NCI-H2029 treated with DMSO at 0.1 percent for 48 hours (cell line): ENCODE measurements around the gene P2RY12.

Experiments
- DNase-seq: peaks from one replicate; lab custom pipeline; 2025; lab: John Stamatoyannopoulos, UW

P2RY12 gene

DNA sequence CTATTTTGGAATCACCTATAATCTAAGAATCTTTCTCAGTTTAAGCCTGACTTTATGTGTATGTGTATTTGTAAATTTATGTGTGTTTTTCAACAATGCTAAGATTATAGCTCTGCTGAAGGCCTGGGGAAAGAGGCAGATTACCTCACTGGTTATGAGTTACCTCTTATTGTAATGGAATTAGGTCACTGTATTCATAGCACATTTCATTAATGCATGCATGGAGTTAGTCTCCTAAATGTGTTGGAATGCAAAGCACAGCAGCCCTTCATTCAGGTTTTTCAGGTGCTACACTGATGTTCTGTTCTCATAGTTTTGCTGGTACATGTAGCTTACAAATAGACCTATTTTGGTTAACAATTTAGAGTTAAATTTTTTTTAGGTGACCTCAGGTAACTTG, 77.4 kb downstream of the P2RY12 start:
- no peak for DNase-seq

DNA sequence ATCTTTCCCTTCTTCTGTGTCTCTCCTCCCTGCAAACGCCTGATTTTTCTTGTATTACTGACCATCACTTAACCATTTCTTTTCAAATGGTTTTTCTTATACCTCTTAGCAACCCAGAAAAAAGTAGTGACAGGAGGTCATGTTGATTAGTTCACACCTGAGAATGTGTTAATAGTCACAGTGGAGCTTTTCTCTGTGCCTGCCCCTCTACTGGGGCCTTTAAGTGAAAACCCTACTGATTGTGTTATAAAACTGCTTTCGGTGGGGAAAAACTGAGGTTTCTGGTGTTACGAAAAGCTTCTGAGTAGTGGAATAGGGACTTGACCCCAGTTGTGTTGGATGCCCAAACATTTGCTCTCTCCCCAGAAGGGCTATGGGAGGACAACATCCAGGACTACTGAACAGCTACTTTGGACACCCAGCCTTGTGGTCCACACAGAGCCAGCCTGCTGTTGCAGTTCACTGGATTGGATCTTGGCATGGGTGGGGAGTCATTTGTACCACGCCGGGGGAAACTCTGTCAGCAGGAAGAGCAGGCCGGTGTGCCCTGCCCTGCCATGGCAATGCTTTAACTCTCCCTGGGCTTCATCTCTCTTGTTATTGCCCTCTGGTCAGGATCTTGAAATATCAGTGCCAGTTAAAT, 78.3 kb downstream of the P2RY12 start:
- DNase-seq = no peak

DNA sequence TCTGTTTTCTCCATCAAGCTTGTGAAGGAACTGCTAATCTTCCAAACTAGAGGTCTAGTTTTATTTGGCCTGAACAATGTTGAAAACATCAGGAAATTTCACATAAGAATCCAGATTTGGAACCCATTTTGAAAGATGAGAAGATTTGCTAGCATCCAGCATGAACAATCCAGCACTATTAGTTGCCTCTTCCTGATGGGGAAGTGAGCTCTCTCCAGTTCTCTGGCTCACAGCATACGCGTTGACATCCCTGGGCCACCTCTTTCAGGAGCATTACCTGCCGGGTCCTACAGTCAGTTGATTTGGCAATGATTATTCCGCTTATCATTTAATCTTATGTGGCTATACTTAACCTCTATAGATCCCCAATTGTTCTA, 78.8 kb downstream of the P2RY12 start:
- no peak for DNase-seq

DNA sequence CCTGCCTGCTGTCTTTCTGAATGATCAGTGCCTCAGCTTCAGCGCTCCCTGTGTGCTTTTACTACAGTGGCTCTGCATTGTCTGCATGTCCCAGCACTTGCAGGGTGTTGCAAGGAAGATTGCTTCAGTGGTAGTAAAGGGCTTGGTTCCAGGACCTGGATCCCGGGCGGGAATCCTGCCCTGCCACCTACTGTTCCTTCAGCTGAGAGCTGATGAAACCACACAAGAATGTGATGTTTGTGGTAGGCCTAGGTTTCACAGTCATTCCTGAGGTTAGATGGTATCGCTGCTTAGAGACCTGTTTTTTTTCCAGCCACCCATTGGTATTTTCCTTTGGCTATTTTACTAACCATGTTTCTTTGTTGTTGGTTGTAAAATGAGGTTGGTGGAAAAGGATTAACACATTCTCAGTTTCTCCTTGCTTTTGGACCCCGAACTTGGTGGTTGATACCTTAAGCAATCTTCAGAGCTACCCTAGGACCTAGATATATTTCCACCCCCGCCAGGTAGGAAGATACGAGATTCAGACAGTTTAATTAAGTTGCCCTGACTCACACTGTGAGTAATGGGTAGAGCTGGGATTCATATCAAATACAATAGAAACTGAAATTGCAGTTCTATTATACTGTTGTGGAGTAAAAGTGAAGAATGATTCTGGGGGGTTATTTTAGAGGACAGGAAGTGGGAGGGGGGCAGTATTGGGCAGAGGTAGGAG, 79.3 kb downstream of the P2RY12 start:
- no peak for DNase-seq

DNA sequence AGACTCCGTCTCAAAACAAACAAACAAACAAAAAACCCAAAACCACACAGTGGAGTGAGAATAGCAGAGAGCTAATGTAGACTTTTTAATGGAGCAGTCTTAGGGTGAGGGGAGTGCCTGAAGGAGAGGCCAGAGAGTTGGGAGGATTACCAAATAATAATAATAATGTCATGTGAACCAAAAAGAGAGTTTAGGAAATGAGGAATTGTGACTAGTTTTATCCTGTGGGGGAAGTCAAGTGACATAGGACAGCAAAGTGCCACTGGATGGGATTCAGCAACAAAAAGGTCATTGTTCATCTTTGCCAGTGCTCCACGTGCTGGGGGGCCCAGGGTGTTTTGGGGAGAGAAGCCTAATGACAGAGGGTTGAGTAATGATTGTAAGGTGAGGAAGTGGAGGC, 80.8 kb downstream of the P2RY12 start:
- no peak for DNase-seq

DNA sequence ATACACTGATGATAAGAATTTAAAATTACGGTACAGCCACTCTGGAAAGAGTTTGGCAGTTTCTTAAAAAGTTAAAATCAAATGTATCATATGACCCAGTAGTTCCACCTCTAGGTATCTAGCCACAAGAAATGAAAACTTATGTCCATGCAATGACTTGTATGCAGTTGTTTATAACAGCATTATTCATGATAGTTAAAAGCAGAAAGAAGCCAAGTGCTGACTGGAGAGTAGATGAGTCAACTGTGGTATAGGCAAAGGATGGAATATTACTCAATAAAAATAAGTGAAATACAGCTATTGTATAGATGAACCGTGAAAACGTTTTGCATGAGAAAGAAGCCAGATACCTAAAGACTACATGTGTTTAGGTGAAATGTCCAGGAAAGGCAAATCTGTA, 82.8 kb downstream of the P2RY12 start:
- no peak for DNase-seq

DNA sequence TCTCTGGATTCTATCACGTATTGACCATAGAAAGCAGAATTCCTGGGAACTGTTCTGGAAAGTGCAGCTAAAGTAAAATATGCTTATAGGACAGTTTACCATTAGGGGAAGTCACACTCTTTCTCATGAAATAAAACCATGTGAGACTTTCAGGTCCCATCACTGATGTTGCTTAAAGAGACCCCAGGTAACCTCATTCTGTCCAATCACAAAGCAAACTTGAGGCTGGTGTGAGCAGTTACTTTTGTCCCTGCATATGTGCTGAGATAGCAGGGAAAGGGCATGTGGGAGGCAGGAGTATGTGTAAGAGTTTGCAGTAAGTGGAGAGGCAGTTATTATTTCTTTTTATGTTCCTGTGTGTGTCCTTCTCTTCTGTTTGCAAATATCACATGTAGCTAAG, 84.0 kb downstream of the P2RY12 start:
- DNase-seq = no peak

DNA sequence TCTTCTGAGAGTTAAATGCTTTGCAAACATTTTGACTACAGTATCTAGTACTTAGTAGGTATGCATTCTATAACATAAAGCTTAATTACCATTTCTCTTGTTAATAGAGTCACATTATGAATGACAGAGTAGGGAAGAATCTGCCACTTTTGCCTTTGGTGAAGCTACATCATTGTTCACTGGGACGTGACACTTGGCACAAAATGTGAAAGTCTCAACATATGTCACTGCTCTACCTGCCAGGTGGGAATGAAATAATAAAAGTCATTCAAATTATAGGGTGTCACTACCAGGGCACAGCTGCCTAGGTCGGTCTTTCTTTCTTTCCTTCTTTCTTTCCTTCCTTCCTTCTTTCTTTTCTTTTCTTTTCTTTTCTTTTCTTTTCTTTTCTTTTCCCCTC, 85.5 kb downstream of the P2RY12 start:
- DNase-seq = no peak

DNA sequence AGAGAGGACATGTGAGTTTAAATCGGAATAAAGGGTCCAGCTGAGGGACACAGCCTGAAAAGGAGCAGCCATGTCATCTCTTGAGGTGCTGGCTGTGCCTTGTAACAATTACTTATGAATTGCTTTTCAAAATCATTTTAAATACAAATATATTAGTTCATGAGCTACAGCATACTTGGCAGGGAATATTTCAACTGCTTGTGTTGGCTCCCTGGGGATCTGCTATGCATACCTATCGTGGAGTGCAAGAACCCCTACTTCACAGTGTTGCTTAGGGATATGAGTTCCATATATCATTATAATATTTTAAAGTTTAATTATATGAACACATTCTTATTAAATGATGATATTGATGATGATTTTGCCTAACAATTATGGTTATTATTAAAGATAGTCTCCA, 87.1 kb downstream of the P2RY12 start:
- DNase-seq = no peak

DNA sequence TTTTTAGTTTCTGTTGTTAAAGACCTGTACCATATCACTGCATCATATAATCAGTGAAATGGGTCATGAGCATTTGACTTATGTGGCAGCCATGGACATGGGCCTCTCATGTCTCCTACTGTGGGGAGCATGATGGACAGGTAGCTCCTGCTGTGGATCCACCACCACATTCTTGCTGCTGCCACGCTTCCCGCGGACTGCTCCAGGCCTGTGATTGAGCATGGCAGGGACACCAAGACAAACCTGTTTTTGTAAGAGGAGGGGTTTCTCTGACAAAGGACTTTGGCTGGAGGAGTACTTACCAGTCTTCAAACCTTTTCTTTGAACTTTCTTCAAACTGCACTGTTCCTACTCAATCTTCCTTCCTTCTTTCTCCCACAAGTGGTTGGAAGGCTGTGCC, 88.3 kb downstream of the P2RY12 start:
- DNase-seq = no peak

DNA sequence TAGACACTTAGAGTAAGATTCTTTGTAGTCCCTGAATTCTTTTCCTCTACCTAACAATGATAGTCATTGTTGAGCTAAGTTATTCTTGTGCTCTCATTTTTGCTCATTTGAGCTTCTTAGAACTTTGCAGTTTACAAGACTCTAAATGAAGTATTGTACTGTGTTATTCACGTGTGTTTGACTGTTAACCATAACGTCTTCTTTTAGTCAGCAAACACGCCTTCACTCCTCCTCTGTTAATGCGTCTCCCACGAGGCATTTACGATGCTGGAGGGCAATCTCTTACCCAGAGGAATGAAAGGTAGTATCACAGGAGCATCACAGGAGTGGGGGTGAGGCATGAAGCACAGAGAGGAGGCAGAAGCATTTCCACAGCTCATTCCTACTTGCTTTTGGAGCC, 91.4 kb downstream of the P2RY12 start:
- DNase-seq = no peak

DNA sequence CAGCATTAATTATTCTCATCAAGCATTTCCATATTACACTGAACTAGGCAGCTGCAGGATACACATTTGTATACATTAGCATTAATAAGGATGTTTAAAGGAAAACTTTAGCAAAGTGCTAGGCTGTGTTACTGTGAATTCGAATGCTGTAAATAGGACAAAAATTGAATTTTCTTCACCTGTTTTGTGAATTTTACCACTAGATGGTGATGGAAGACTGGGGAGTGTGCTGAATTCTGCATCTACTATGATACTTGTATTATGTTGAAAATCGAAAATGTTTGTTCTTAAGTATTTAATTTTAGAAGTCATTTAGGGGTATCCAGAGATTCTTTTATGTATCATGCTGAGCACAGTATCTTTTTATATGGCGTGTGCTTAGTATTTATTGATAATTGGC, 93.9 kb downstream of the P2RY12 start:
- DNase-seq = no peak

DNA sequence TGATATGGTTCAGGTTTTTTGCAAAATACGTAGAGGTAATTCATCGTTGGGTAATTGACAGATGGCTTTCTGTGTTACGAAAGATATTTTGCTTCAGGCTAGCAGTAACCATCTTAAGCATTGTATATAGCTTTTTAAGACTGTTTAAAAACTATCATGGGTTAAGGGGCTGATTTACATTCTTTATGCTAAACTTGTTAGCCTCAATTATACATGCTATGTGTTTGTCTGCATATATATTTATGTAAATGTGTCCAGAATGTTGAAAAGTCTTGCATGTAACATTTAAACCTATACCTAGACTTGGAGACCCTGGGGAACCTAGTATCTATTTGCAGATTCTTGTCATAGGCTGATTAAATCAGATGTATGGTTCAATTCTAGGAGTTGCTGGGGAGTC, 95.1 kb downstream of the P2RY12 start:
- DNase-seq = no peak
